DOHH2 (cell line): ENCODE data around the gene FALEC.

ENCODE experiments used
- CTCF ChIP-seq: fragments of 200-600 bp; sonication (generic); IDR thresholded peaks from one replicate; pipeline ENCODE4 v1.5.1; 2014; ENCODE audit warnings: antibody characterized with exemption, mild to moderate bottlenecking, low read depth, low read length; ENCODE audit not compliant: poor library complexity, severe bottlenecking
- EZH2phosphoT487 ChIP-seq: fragments of 200-600 bp; sonication (generic); IDR thresholded peaks from 2 replicates; pipeline ENCODE4 v1.6.1; 2017; ENCODE audit warnings: borderline replicate concordance, mild to moderate bottlenecking, antibody characterized with exemption, low read length, moderate library complexity, mixed read lengths

GRCh38 chr1:150575072-150575489 is 59.5 kb downstream of the FALEC start:
- no peak for TF ChIP-seq CTCF
- no peak for TF ChIP-seq EZH2phosphoT487
